GM13977 (cell line): Measurements from ENCODE around the gene SLC22A23.
A peak's percentile ranks its signal among the peaks of the same experiment; 100 is the strongest.

ENCODE experiments used
- DNase-seq: peaks from one replicate; pipeline ENCODE4 v3.0.0; 2012; ENCODE audit warnings: low spot score
- in situ Hi-C: fragments of 300-500 bp; cut with MboI; formaldehyde crosslinking; loops from one replicate; pipeline ENCODE4 v1.12.0; 2022; ENCODE audit warnings: low sequenced_read_pairs, low pct_unique_long_range_greater_than_20kb, mixed read lengths, inconsistent platforms; ENCODE audit not compliant: unreplicated experiment
- TF ChIP-seq, protein P1 (sequence below): IDR thresholded peaks from 2 replicates; pipeline ENCODE4 v1.5.1; 2012; ENCODE audit warnings: mild to moderate bottlenecking, control low read depth; ENCODE audit not compliant: insufficient read depth; ENCODE audit errors: extremely low read depth, missing control alignments

SLC22A23 gene

GRCh38 chr6:3428700-3429099, 28.1 kb downstream of the SLC22A23 start:
- TF ChIP-seq, protein P1, sequence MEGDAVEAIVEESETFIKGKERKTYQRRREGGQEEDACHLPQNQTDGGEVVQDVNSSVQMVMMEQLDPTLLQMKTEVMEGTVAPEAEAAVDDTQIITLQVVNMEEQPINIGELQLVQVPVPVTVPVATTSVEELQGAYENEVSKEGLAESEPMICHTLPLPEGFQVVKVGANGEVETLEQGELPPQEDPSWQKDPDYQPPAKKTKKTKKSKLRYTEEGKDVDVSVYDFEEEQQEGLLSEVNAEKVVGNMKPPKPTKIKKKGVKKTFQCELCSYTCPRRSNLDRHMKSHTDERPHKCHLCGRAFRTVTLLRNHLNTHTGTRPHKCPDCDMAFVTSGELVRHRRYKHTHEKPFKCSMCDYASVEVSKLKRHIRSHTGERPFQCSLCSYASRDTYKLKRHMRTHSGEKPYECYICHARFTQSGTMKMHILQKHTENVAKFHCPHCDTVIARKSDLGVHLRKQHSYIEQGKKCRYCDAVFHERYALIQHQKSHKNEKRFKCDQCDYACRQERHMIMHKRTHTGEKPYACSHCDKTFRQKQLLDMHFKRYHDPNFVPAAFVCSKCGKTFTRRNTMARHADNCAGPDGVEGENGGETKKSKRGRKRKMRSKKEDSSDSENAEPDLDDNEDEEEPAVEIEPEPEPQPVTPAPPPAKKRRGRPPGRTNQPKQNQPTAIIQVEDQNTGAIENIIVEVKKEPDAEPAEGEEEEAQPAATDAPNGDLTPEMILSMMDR = peak; percentile 8
- in situ Hi-C loops = no loop called here

GRCh38 chr6:3428247-3428646, 28.6 kb downstream of the SLC22A23 start:
- no peak for DNase-seq
- in situ Hi-C loops = no loop called here
- TF ChIP-seq, protein P1 = no peak

More at GRCh38 chr6:3428700-3429099, 28.1 kb downstream of the SLC22A23 start:
- DNase-seq = no peak

GRCh38 chr6:3427687-3428085, 29.2 kb downstream of the SLC22A23 start:
- in situ Hi-C loops = no loop called here
- TF ChIP-seq, protein P1 = no peak
- no peak for DNase-seq

GRCh38 chr6:3426927-3427686, 29.7 kb downstream of the SLC22A23 start:
- TF ChIP-seq, protein P1 = no peak
- no peak for DNase-seq
- in situ Hi-C loops = no loop called here

GRCh38 chr6:3426091-3426926, 30.5 kb downstream of the SLC22A23 start:
- in situ Hi-C loops = no loop called here
- TF ChIP-seq, protein P1 = no peak
- no peak for DNase-seq

GRCh38 chr6:3425574-3425973, 31.3 kb downstream of the SLC22A23 start:
- DNase-seq = no peak
- TF ChIP-seq, protein P1 = no peak
- in situ Hi-C loops = no loop called here
